Measurements from ENCODE around the gene RALGAPA1.

- TF ChIP-seq CTCF (IDR thresholded peaks at IDR 0.05) (no peak), POLR2A (IDR thresholded peaks at IDR 0.05) (no peak)
These were observed 101.0 kb downstream of the RALGAPA1 start for GRCh38 chr14:35708062-35708461.

All from suprapubic skin (tissue), 3 donors.